ENCODE data around the gene MORC2.

Gene MORC2

DNA sequence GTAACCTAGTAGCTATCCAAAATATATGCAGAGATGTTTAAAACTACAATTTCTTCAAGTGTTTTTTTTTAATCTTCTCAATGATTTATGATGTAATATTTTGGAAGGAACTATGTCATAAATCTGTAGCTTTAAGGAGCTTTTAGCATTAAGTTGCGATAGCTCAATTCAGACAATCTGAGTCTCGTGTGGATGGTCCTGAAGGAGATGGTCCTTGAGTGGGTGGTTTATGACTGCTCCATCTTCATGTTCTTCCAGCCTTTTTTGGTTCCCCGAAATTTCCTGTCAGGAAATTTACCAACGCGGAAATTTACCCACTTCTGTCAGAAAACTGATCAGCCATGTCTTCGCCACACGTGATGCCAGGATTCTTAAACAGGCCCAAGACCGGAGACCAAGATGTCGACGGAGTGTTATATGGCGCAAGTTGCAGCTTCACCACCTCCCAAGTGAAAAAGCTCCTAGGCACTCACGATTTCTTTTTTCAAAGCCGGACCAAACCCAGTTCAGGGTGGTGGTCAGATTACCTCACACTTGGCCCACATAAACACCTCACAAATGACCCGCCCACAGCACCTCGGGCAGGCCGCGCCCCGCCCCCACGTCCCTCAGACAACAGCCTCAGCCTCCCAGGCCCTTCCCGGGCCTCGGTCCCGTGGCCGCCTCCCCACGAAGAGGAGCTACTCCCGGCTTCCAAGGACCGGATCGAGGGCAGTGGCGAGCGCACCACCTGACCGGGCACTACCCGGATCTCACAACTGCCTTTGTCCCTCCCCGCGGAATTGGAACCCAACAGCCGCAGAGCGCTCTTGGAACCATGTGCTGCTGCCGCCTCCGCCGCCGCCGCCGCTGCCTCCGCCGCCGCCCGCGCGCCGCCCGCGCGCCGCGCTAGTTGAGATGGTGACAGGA is at the start of gene MORC2:
Gene MORC2, minus strand, starts transcription at position 760 of the 909 bp plus-strand sequence. CDS start 885 bp downstream, outside the sequence.
- Mint-ChIP-seq H3K27me3 (no peaks in the 10 kb centered on the region), H3K4me3 (peak within 1 kb of the TSS; percentile 85), H3K36me3 (ENCODE audit: low read depth) (peaks cover 64% of the 10 kb centered on the region), H3K27ac (peak within 1 kb of the TSS; percentile 84), H3K4me1 (ENCODE audit: low read depth) (peaks cover 39% of the 10 kb centered on the region), H3K9me3 (peaks cover 20% of the 10 kb centered on the region)
- intact Hi-C loops (cut with micrococcal nuclease) = loop anchor here (5.0 kb wide), 1 partner anchor 114 kb away; the partner anchor contains the start of gene SMTN

DNA sequence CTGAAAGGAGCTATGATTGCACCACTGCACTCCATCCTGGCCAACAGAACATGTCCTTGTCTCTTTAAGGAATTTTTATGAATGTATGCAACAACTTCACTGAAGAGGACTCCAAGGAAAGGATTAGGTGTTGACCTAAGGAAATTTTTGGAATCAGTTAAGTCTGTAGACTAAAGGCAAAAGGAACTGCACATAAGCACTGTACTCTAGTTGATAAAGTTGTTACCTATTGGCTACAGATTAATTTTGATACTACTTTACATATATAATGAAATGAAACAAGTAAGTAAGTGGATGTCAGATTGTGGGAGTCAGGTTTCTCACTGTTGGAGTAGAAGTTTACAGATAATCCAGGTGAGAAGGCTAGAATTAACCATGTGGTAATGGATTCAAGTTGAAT is 37.0 kb upstream of the MORC2 start:
- peaks cover 9% of the 10 kb centered on the region for H3K9me3 Mint-ChIP-seq
- H3K36me3 Mint-ChIP-seq (ENCODE audit: low read depth) = no peaks in the 10 kb centered on the region
- H3K4me1 Mint-ChIP-seq (ENCODE audit: low read depth) = no peaks in the 10 kb centered on the region
- peaks cover 4% of the 10 kb centered on the region for H3K27me3 Mint-ChIP-seq
- H3K27ac Mint-ChIP-seq = no peak overlapping the region
- no peak overlapping the region for H3K4me3 Mint-ChIP-seq
- intact Hi-C loops (cut with micrococcal nuclease) = no loop called here

DNA sequence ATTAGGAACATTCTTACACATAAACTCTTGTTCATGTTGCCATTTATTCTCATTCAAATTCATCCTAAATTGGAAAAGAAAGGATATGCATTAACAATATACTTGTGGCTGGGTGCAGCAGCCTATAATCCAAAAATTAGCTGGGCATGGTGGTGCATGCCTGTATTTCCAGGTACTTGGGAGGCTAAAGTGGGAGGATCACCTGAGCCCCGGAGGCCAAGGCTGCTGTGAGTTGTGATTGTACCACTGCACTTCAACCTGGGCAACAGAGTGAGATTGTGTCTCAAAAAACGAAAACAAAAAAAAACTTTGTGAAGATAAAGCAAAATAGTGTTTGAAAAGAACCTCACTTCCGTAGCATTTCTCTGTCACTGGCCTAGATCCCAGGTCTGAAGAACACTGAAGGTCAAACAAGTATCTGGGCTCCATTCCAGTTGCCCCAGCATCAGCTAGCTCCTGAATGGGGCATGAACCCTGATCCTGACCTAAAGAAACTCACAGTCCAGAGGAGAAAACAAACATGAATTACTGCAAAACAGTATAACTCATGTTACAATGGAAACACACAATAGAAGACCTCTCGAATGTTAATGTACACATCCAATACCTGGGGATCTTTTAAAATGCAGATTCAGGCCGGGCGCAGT is 32.7 kb upstream of the MORC2 start:
- Mint-ChIP-seq H3K4me1 (ENCODE audit: low read depth) (peaks cover 15% of the 10 kb centered on the region), H3K36me3 (ENCODE audit: low read depth) (no peaks in the 10 kb centered on the region)
- intact Hi-C loops (cut with micrococcal nuclease) = no loop called here

GRCh38 chr22:30998329-30998728 is 29.8 kb upstream of the MORC2 start:
- intact Hi-C loops (cut with micrococcal nuclease) = no loop called here
- H3K27me3 Mint-ChIP-seq = peaks cover 4% of the 10 kb centered on the region
- peaks cover 32% of the 10 kb centered on the region for H3K4me1 Mint-ChIP-seq (ENCODE audit: low read depth)
- no peaks in the 10 kb centered on the region for H3K36me3 Mint-ChIP-seq (ENCODE audit: low read depth)
- H3K9me3 Mint-ChIP-seq = no peaks in the 10 kb centered on the region
- no peak overlapping the region for H3K4me3 Mint-ChIP-seq
- no peak overlapping the region for H3K27ac Mint-ChIP-seq

More for the DNA sequence above, 32.7 kb upstream of the MORC2 start:
- H3K27ac Mint-ChIP-seq = no peak overlapping the region
- H3K27me3 Mint-ChIP-seq = peaks cover 4% of the 10 kb centered on the region
- peaks cover 9% of the 10 kb centered on the region for H3K9me3 Mint-ChIP-seq
- H3K4me3 Mint-ChIP-seq = no peak overlapping the region

- intact Hi-C loops (cut with micrococcal nuclease) = no loop called here
- H3K4me1 Mint-ChIP-seq (ENCODE audit: low read depth) = peaks cover 32% of the 10 kb centered on the region
These were observed 27.9 kb upstream of the MORC2 start for GRCh38 chr22:30996462-30996861.

GRCh38 chr22:30994960-30995359 is 26.4 kb upstream of the MORC2 start:
- peaks cover 40% of the 10 kb centered on the region for H3K4me1 Mint-ChIP-seq (ENCODE audit: low read depth)

More at GRCh38 chr22:30996462-30996861, 27.9 kb upstream of the MORC2 start:
- Mint-ChIP-seq H3K9me3 (no peaks in the 10 kb centered on the region), H3K27me3 (no peaks in the 10 kb centered on the region), H3K4me3 (no peak overlapping the region), H3K36me3 (ENCODE audit: low read depth) (no peaks in the 10 kb centered on the region), H3K27ac (peak overlapping the region; percentile 78)

GRCh38 chr22:30992565-30992964 is 24.0 kb upstream of the MORC2 start:
- peaks cover 46% of the 10 kb centered on the region for H3K4me1 Mint-ChIP-seq (ENCODE audit: low read depth)
- H3K36me3 Mint-ChIP-seq (ENCODE audit: low read depth) = no peaks in the 10 kb centered on the region
- H3K27me3 Mint-ChIP-seq = no peaks in the 10 kb centered on the region
- intact Hi-C loops (cut with micrococcal nuclease) = no loop called here
- no peak overlapping the region for H3K27ac Mint-ChIP-seq
- no peak overlapping the region for H3K4me3 Mint-ChIP-seq
- H3K9me3 Mint-ChIP-seq = peaks cover 7% of the 10 kb centered on the region

More at GRCh38 chr22:30994960-30995359, 26.4 kb upstream of the MORC2 start:
- no peak overlapping the region for H3K4me3 Mint-ChIP-seq
- no peak overlapping the region for H3K27ac Mint-ChIP-seq
- no peaks in the 10 kb centered on the region for H3K36me3 Mint-ChIP-seq (ENCODE audit: low read depth)
- no peaks in the 10 kb centered on the region for H3K27me3 Mint-ChIP-seq
- peaks cover 7% of the 10 kb centered on the region for H3K9me3 Mint-ChIP-seq
- intact Hi-C loops (cut with micrococcal nuclease) = no loop called here

- Mint-ChIP-seq H3K27ac (no peak overlapping the region), H3K4me3 (no peak overlapping the region), H3K4me1 (ENCODE audit: low read depth) (peaks cover 30% of the 10 kb centered on the region), H3K27me3 (no peaks in the 10 kb centered on the region), H3K9me3 (peaks cover 7% of the 10 kb centered on the region), H3K36me3 (ENCODE audit: low read depth) (no peaks in the 10 kb centered on the region)
- intact Hi-C loops (cut with micrococcal nuclease) = no loop called here
These were observed 22.1 kb upstream of the MORC2 start for GRCh38 chr22:30990690-30991089.

DNA sequence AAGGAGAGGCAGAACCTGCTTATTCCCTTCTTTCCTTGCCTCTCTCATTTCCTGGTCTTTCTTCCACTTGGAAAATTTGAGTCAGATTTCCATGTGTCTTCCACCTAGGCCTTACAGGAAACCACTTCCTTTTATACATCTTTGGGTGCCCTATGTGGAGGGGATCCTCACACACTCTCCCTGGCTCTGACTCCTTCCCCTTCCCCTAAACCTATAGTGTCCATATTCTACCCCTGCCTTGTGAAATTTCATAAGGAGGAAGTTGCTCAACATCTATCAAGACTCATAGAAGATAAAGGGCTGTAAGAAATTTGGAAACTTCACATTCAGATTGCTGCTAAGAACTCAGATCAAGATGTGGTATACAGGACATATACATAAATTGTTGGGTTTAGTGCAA is 20.9 kb upstream of the MORC2 start:
- peaks cover 19% of the 10 kb centered on the region for H3K4me1 Mint-ChIP-seq (ENCODE audit: low read depth)
- H3K9me3 Mint-ChIP-seq = peaks cover 7% of the 10 kb centered on the region

GRCh38 chr22:30985561-30986208 is 17.1 kb upstream of the MORC2 start:
- no peak overlapping the region for H3K27ac Mint-ChIP-seq
- no peaks in the 10 kb centered on the region for H3K27me3 Mint-ChIP-seq
- intact Hi-C loops (cut with micrococcal nuclease) = no loop called here
- peaks cover 18% of the 10 kb centered on the region for H3K4me1 Mint-ChIP-seq (ENCODE audit: low read depth)
- H3K4me3 Mint-ChIP-seq = no peak overlapping the region
- H3K9me3 Mint-ChIP-seq = peaks cover 23% of the 10 kb centered on the region
- H3K36me3 Mint-ChIP-seq (ENCODE audit: low read depth) = no peaks in the 10 kb centered on the region

More for the DNA sequence above, 20.9 kb upstream of the MORC2 start:
- H3K36me3 Mint-ChIP-seq (ENCODE audit: low read depth) = no peaks in the 10 kb centered on the region
- intact Hi-C loops (cut with micrococcal nuclease) = no loop called here
- no peaks in the 10 kb centered on the region for H3K27me3 Mint-ChIP-seq
- H3K27ac Mint-ChIP-seq = no peak overlapping the region
- no peak overlapping the region for H3K4me3 Mint-ChIP-seq

DNA sequence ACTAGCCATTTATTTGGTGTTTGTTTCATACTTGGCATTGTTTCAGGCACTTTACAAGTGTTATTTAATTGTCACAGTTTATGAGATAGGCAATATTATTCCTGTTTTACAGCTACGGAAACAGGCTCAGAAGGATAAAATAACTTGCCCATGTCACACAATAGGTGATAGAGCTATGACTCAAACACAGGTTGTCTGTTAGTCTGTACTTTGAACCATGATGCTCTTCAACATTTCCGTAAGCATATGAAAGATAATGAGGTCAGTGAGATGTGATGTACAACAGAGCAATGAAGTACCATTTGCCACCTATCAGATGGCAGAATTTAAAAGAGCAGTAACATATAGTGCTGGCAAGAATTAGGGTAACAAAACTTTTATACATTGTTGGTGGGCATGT is 15.7 kb upstream of the MORC2 start:
- Mint-ChIP-seq H3K4me1 (ENCODE audit: low read depth) (peaks cover 7% of the 10 kb centered on the region), H3K36me3 (ENCODE audit: low read depth) (no peaks in the 10 kb centered on the region), H3K4me3 (no peak overlapping the region), H3K27ac (no peak overlapping the region), H3K27me3 (no peaks in the 10 kb centered on the region), H3K9me3 (peaks cover 29% of the 10 kb centered on the region)
- intact Hi-C loops (cut with micrococcal nuclease) = no loop called here

- Mint-ChIP-seq H3K4me3 (no peak overlapping the region), H3K27ac (no peak overlapping the region), H3K9me3 (peaks cover 42% of the 10 kb centered on the region), H3K36me3 (ENCODE audit: low read depth) (peaks cover 4% of the 10 kb centered on the region), H3K4me1 (ENCODE audit: low read depth) (no peaks in the 10 kb centered on the region), H3K27me3 (no peaks in the 10 kb centered on the region)
- intact Hi-C loops (cut with micrococcal nuclease) = no loop called here
These were observed 13.9 kb upstream of the MORC2 start for GRCh38 chr22:30982512-30982911.

DNA sequence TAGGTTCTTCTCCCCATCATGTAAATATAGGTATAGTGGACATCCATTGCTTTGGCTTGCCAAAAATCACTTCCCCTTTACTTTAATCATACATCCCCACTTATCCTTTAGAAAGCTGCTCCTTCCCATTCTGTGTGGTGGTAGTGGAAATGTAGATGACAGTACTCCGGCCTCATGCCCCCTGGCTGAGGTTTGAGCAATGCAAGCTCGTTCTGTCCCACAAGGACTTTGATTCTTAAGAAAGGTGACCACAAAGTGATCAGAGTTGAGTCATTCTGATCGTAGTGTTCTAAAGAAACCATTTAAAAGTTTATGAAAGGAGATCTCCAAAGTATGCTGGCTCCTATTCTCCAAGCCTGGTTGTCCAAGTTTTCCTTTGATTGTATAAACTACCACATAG is 11.4 kb upstream of the MORC2 start:
- H3K27ac Mint-ChIP-seq = no peak overlapping the region
- intact Hi-C loops (cut with micrococcal nuclease) = no loop called here
- H3K9me3 Mint-ChIP-seq = peaks cover 68% of the 10 kb centered on the region
- no peaks in the 10 kb centered on the region for H3K27me3 Mint-ChIP-seq
- H3K4me1 Mint-ChIP-seq (ENCODE audit: low read depth) = no peaks in the 10 kb centered on the region
- H3K4me3 Mint-ChIP-seq = no peak overlapping the region
- H3K36me3 Mint-ChIP-seq (ENCODE audit: low read depth) = peaks cover 21% of the 10 kb centered on the region
